A549 treated with dexamethasone at 1 μM for 4 hours (cell line): ENCODE measurements around the gene PHF11. TPM values are rescaled to one million over a fixed set of nuclear protein-coding genes. Genes with fewer than 3 reads are reported as not detected.

Experiments
- total RNA-seq: library from RNA; stranded (reverse); fragments of 200-300 nt; extraction: Qiagen RNA extraction; gene quantifications from 5 replicates; pipeline ENCODE4 v1.2.3, GENCODE V29; 2022

Gene PHF11
- total RNA-seq, result 5.7 to 7.0 TPM (median 6.6 TPM) in 5 replicates

GRCh38 chr13:49495783-49496762 lies at the start of gene PHF11:
TSS of gene PHF11 (plus strand) at chr13:49495953. CDS start at chr13:49496002, 49 bp downstream.

Other genes starting within 250 kb of the PHF11 start
- 6.6 to 9.7 TPM (median 7.4 TPM) in 5 replicates for gene CDADC1, start 248.0 kb upstream of the PHF11 start, total RNA-seq
- gene CAB39L, start 51.9 kb upstream of the PHF11 start, total RNA-seq, result 1.6 to 2.0 TPM (median 2.0 TPM) in 5 replicates
- gene SETDB2, start 51.7 kb upstream of the PHF11 start, total RNA-seq, result 1.4 to 2.4 TPM (median 2.1 TPM) in 5 replicates
- 6.9 to 10.0 TPM (median 8.8 TPM) in 5 replicates for gene RCBTB1, start 89.6 kb downstream of the PHF11 start, total RNA-seq
- gene ARL11, start 132.6 kb downstream of the PHF11 start, total RNA-seq, result not detected in 5 replicates
- 50.7 to 63.4 TPM (median 62.8 TPM) in 5 replicates for gene EBPL, start 195.5 kb downstream of the PHF11 start, total RNA-seq